HG03095 (cell line): Measurements from ENCODE around the gene F8A2.
"Not testable (repeated sequence)": the region's sequence is repeated elsewhere in the genome, so short reads cannot be mapped to it uniquely, and the experiment has no call there.

Experiments
- ATAC-seq: cut with Tn5 transposase; IDR thresholded peaks from one replicate; pipeline ENCODE4 v1.9.1; 2021; ENCODE audit warnings: moderate library complexity; ENCODE audit not compliant: unreplicated experiment

F8A2 gene

GRCh38 chrX:155381843-155382528 is at the start of gene F8A2:
TSS of gene F8A2 (plus strand) at chrX:155382095. CDS start at chrX:155382115, 20 bp downstream.
- peak; percentile 61 for ATAC-seq

DNA sequence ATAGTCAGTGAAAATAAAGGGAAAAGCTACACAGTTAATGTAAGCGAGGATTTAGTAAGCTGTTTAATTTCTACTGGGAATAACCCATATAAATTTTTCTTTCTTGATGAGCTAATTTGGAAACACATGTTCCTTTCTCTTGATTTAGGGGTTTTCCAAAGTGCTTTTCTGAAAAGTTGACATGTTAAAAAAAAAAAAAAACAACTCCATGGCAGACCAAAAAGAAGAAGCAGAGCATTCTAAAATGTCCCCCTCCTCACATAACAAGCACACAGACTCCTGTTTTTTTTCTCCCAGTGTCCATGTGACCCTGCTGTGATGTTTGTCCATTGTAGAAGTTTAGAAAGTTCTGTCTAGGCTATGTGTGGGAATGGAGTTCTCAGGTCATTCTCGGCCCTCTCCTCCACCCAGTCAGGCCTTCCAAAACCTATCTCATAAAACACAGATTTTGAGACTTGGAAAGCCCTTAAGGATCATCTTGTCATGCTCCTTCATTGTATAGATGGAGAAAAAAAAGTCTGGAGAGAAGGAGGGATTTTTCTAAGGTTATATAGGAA is 48.3 kb upstream of the F8A2 start:
- ATAC-seq: no peak

GRCh38 chrX:155334486-155335336 is 47.2 kb upstream of the F8A2 start, which contains the start of gene CLIC2:
TSS of gene CLIC2 (minus strand) at chrX:155334614. CDS start at chrX:155334427, 187 bp downstream.
- no peak for ATAC-seq

- ATAC-seq: not testable (repeated sequence)
Measured at GRCh38 chrX:155335337-155335712, 46.6 kb upstream of the F8A2 start.

GRCh38 chrX:155345689-155346088 is 36.2 kb upstream of the F8A2 start:
- not testable (repeated sequence) for ATAC-seq

DNA sequence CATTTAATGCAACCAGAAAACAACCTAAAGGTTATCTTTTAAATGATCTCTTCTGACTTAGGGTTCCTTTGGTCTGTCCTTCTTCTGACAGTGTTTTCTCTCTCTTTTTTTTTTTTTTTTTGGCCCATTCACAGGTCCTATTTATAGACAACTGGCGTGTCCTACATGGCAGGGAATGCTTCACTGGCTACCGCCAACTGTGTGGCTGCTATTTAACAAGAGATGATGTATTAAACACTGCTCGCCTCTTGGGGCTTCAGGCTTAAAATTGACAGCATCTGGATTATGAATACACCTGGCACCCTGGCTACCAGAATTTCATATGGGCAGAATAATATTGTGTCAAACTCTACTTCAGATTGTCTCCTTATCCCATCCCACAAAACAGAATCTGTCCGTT is 32.4 kb upstream of the F8A2 start:
- ATAC-seq: not testable (repeated sequence)

- ATAC-seq: not testable (repeated sequence)
Measured at GRCh38 chrX:155363712-155364111, 18.2 kb upstream of the F8A2 start.

GRCh38 chrX:155373777-155374458 is 8.0 kb upstream of the F8A2 start:
- peak; percentile 57 for ATAC-seq

GRCh38 chrX:155379802-155380201 is 2.1 kb upstream of the F8A2 start:
- ATAC-seq: not testable (repeated sequence)

DNA sequence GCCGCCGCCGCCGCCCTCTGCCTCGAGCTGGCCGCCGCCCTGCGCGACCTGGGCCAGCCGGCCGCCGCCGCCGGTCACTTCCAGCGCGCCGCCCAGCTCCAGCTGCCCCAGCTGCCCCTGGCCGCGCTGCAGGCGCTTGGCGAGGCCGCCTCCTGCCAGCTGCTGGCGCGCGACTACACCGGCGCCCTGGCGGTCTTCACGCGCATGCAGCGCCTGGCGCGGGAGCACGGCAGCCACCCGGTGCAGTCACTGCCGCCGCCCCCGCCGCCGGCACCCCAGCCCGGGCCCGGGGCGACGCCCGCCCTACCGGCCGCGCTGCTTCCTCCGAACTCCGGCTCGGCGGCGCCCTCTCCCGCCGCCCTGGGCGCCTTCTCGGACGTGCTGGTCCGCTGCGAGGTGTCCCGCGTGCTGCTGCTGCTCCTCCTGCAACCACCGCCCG is 653 bp downstream of the F8A2 start:
- ATAC-seq: peak; percentile 58

DNA sequence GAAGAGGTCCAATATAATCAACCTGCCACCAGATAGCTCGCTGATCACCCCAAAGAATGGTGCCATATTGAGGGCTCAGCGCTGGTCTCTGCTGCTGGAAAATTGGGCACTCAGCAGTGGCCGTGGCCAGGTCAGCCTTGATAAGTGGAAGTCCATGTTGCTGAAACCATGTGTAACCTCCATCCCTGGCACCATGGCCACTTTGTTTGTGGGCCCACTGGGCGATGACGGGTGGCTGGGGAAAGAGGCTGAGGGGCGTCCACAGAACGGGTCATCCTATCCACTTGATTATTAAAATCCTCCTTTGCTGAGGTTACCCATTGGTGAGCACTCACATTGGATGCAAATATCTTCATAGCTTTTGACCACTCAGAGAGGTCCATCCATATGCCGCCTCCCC is 7.7 kb downstream of the F8A2 start:
- no peak for ATAC-seq

DNA sequence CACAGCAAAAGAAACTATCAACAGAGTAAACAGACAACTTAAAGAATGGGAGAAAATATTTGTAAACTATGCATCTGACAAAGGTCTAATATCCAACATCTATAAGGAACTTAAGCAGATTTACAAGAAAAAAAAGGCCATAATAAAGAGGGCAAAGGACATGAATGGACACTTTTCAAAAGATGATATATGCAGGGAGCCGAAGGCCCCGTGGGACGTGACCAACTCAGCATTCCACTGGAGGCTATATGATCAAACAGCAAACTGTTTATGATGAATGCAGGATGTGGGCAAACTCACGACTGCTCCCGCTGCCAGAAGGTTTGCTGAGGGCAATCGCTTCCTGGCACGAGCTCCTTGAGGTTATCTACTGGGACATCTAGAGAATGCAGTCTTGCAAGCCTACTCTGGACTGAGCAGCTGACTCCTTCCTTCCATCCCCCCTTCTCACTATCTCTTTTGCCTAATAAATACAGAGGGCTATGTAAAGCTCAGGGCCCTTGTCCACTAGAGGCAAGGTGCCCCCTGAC is 12.9 kb downstream of the F8A2 start:
- ATAC-seq: not testable (repeated sequence)

DNA sequence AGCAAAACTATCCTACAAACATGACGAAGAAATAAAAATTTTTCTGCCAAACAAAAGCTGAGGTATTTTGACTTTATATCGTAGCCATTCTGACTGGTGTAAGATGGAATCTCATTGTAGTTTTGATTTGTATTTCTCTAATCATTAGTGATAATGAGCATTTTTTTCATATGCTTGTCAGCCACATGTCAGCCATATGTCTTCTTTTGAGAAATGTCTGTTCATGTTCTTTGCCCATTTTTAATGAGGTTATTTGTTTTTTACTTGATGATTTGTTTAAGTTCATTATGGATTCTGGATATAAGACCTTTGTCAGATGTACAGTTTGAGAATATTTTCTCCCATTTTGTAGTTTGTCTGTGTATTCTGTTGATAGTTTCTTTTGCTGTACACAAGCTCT is 24.5 kb downstream of the F8A2 start:
- no peak for ATAC-seq

DNA sequence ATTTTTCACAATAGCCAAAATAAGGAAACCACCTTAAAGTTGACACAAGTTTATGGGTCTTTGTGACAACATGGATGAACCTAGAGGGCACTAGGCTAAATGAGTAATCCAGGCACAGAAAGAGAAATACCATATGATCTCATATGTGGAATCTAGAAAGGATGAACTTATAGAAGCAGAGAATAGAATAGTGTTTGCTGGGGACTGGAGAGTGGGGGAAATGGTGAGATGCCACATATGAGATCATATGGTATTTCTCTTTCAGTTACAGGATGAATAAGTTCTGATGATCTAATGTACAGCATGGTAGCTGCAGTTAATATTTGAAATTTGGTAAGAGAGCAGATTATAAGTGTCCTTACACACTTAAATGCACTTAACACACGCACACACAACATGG is 35.9 kb downstream of the F8A2 start:
- no peak for ATAC-seq
